Testis (tissue), 3 donors: ENCODE data around the gene SNX13. TPM values are rescaled to one million over a fixed set of nuclear protein-coding genes. Genes with fewer than 3 reads are reported as not detected.

ENCODE experiments used
- DNase-seq: peaks from one replicate; pipeline ENCODE4 v3.0.0-alpha.2; 2019
- H3K27ac ChIP-seq, 2 donors: fragments of 200-600 bp; sonication (generic); one replicate each; pipeline ENCODE4 v1.5.1; 2019
- H3K27me3 ChIP-seq: fragments of 200-600 bp; sonication (generic); one replicate; pipeline ENCODE4 v1.5.1; 2019
- H3K36me3 ChIP-seq: fragments of 200-600 bp; sonication (generic); one replicate; pipeline ENCODE4 v1.5.1; 2017; ENCODE audit warnings: low read depth; ENCODE audit errors: missing control alignments
- H3K4me1 ChIP-seq: fragments of 200-600 bp; sonication (generic); one replicate; pipeline ENCODE4 v1.5.1; 2019
- H3K4me3 ChIP-seq, 2 donors: fragments of 200-600 bp; sonication (generic); one replicate each; pipeline ENCODE4 v1.5.1; 2017 to 2019
- H3K9me3 ChIP-seq: fragments of 200-600 bp; sonication (generic); one replicate; pipeline ENCODE4 v1.5.1; 2017
- CTCF ChIP-seq, 3 experiments: fragments of 450-650 bp in 2 of 3; fragments of 200-600 bp in 1 of 3; sonication (generic) in 1 of 3; IDR thresholded peaks; one replicate each; pipeline ENCODE4 v1.5.1; 2016 to 2019; ENCODE audit warnings: antibody characterized with exemption in 3 of 3, mild to moderate bottlenecking in 2 of 3, moderate library complexity in 1 of 3
- POLR2A ChIP-seq: fragments of 450-650 bp; IDR thresholded peaks from one replicate; pipeline ENCODE4 v1.6.1; 2017; ENCODE audit warnings: antibody characterized with exemption, mild to moderate bottlenecking, moderate library complexity
- WGBS, 2 donors: methylation state at CpG; one replicate each; pipeline ENCODE4 v1.1.5; 2018; 5-methylcytosine and 5-hydroxymethylcytosine counted together
- intact Hi-C: fragments of 100-400 bp; cut with DNase I; formaldehyde crosslinking; loops from one replicate; pipeline ENCODE4 v1.15.1; 2023; ENCODE audit warnings: low total_unique reads
- polyA plus RNA-seq: library from polyadenylated mRNA; stranded (reverse); fragments of 350-450 nt; fragmentation: Illumina TruSeq; extraction: RNeasy Lipid Tissue Mini Kit (QIAGEN cat#74804); gene quantifications from one replicate; pipeline ENCODE4 v1.2.3, GENCODE V29; 2014; ENCODE audit warnings: low read depth, low replicate concordance; ENCODE audit not compliant: insufficient read depth
- total RNA-seq, 2 donors: library from RNA; depleted of rRNA; stranded (reverse); fragments of >200 nt; gene quantifications; one replicate each; pipeline ENCODE4 v1.2.3, GENCODE V29; 2016

The SNX13 gene
- total and polyA plus RNA-seq, 3 donors from 2014 or later = 37.0 to 73.5 (median 61.8) TPM

GRCh38 chr7:17832242-17832641, 108.1 kb downstream of the SNX13 start:
- intact Hi-C loops = no loop called here
- 95 to 96% methylated on average over 1 of the region's 1 CpG for WGBS, 2 donors
- no peak for TF ChIP-seq CTCF (IDR thresholded peaks at IDR 0.05)
- TF ChIP-seq POLR2A = no peak
- Histone ChIP-seq H3K9me3 (no peaks in the 10 kb centered on the region), H3K4me1 (no peaks in the 10 kb centered on the region), H3K27ac (no peak overlapping the region), H3K27me3 (no peaks in the 10 kb centered on the region), H3K4me3 (no peak overlapping the region), H3K36me3 (no peaks in the 10 kb centered on the region)
- no peak for DNase-seq

DNA sequence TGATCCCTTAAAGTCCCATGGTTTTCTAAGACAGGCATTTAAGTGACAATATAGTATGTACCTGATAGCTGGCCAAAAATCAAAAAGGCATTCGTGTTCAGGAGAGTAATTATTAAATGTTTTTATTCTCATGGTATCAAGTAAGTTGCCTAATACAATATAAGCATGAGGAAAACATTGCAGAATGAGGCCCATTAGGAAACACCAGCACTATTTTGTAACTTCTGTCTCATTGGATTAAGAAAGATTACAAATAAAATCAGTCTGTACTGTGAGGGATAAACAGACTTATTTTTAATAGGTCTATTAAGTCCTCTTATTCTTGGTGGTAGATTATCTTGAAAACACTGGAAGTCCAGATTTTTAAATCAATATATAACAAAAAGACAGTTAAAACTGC, 110.1 kb downstream of the SNX13 start:
- H3K4me3 ChIP-seq = no peak overlapping the region
- no peaks in the 10 kb centered on the region for H3K27me3 ChIP-seq
- H3K4me1 ChIP-seq = no peaks in the 10 kb centered on the region
- intact Hi-C loops = no loop called here
- H3K27ac ChIP-seq = no peak overlapping the region
- no peak for TF ChIP-seq POLR2A
- no peak for TF ChIP-seq CTCF (IDR thresholded peaks at IDR 0.05)
- H3K9me3 ChIP-seq = no peaks in the 10 kb centered on the region
- no peak for DNase-seq
- 82 to 88% methylated on average over 1 of the region's 1 CpG for WGBS, 2 donors
- H3K36me3 ChIP-seq = no peaks in the 10 kb centered on the region

DNA sequence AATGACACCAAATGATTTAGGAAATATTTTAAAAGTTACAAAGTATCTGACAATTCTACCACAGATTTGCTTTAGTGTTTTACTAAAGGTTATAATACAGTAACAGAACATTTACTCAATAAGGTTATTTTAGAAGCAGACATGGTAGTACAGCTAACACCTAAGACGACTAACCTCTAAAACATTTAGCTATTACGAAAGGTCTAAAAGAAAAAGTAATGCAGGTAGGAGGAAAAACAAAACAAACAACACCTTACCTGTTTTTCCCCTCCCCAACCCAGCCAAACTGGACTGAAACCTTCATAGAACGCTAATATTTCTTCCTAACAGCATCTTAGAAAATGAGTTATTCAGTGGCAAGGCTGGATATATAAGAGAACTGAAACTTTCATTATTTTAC, 111.3 kb downstream of the SNX13 start:
- Histone ChIP-seq H3K9me3 (no peaks in the 10 kb centered on the region), H3K36me3 (no peaks in the 10 kb centered on the region), H3K4me1 (no peaks in the 10 kb centered on the region), H3K27me3 (no peaks in the 10 kb centered on the region), H3K4me3 (no peak overlapping the region), H3K27ac (no peak overlapping the region)
- no peak for DNase-seq
- WGBS, 2 donors = 93 to 94% methylated on average over 3 of the region's 3 CpGs
- TF ChIP-seq POLR2A (no peak), CTCF (IDR thresholded peaks at IDR 0.05) (no peak)
- intact Hi-C loops = no loop called here

DNA sequence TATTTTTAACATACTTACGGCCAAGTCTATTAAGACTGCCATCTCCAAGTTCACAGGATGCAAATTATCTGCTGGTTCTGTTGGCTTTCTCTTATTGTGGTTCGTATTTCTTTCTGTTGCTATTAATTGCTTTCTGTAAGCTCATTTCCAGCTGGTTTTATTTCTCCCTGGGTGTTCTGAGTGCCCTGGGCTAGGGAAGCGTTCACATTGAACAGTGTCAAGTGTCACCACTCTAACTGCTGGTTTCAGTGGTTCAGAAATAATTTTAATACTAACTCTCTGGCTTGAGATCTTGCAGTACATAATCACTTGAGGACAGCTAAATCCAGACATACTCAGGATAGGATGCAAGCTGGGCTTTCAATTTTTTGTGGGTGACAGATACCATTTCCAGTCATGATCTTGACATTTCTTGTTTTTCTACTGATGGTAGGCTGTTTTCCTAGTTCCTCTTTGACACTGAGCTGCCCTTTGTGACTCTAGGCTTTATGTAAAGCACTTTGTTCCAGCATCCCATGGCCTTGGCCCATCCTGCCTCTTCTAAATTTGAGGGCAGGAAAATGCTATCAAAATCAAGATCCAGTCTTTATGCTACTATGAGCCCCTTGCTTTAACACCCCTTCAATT, 117.6 kb downstream of the SNX13 start:
- intact Hi-C loops = no loop called here
- TF ChIP-seq POLR2A = no peak
- Histone ChIP-seq H3K27ac (no peak overlapping the region), H3K9me3 (no peaks in the 10 kb centered on the region), H3K4me3 (no peak overlapping the region), H3K4me1 (no peaks in the 10 kb centered on the region), H3K27me3 (no peaks in the 10 kb centered on the region), H3K36me3 (no peaks in the 10 kb centered on the region)
- 67 to 75% methylated on average over 3 of the region's 3 CpGs for WGBS, 2 donors
- DNase-seq = no peak

DNA sequence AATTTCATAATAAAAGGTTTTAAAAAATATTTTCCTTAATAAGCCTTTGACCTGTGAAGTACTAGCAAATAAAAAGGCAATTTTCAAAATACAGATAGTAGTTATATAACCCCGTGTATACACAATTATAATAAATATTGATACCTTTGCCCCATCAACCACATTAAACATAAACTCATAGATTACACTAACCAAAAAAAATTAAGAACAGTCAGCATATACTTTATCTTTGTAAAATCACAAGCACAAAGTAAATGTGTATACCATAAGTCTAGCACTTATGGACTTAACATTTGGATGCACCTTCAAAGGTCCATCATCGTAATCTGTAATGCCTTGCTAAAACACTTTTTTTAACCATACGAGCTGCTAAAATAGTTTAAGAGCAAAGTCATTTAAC, 123.4 kb downstream of the SNX13 start:
- TF ChIP-seq CTCF (IDR thresholded peaks at IDR 0.05) (no peak), POLR2A (no peak)
- Histone ChIP-seq H3K27me3 (no peaks in the 10 kb centered on the region), H3K4me3 (no peak overlapping the region), H3K36me3 (no peaks in the 10 kb centered on the region), H3K27ac (no peak overlapping the region), H3K9me3 (no peaks in the 10 kb centered on the region), H3K4me1 (no peaks in the 10 kb centered on the region)
- WGBS, 2 donors = 85 to 86% methylated on average over 3 of the region's 3 CpGs
- no peak for DNase-seq
- intact Hi-C loops = no loop called here
